ENCODE data around the gene ITGB6. TPM values are rescaled to one million over a fixed set of nuclear protein-coding genes. Genes with fewer than 3 reads are reported as not detected.
A peak's percentile ranks its signal among the peaks of the same experiment; 100 is the strongest.

The ITGB6 gene
- total and polyA plus RNA-seq, 3 donors from 2014 or later = 0.12 to 0.79 (median 0.18) TPM

GRCh38 chr2:160168878-160169277, 31.2 kb downstream of the ITGB6 start:
- TF ChIP-seq CTCF (IDR thresholded peaks at IDR 0.05) = no peak
- TF ChIP-seq POLR2A (IDR thresholded peaks at IDR 0.05) = no peak
- no peak overlapping the region for H3K27ac ChIP-seq
- DNase-seq = no peak
- 91 to 93% methylated on average over 3 of the region's 3 CpGs for WGBS, 2 donors
- no peaks in the 10 kb centered on the region for H3K9me3 ChIP-seq
- intact Hi-C loops (cut with DNase I; ENCODE audit: low total_unique reads) = no loop called here
- H3K4me1 ChIP-seq = peaks cover 8% of the 10 kb centered on the region
- no peaks in the 10 kb centered on the region for H3K27me3 ChIP-seq
- no peaks in the 10 kb centered on the region for H3K36me3 ChIP-seq (ENCODE audit: low read depth, missing control alignments)
- no peak overlapping the region for H3K4me3 ChIP-seq

DNA sequence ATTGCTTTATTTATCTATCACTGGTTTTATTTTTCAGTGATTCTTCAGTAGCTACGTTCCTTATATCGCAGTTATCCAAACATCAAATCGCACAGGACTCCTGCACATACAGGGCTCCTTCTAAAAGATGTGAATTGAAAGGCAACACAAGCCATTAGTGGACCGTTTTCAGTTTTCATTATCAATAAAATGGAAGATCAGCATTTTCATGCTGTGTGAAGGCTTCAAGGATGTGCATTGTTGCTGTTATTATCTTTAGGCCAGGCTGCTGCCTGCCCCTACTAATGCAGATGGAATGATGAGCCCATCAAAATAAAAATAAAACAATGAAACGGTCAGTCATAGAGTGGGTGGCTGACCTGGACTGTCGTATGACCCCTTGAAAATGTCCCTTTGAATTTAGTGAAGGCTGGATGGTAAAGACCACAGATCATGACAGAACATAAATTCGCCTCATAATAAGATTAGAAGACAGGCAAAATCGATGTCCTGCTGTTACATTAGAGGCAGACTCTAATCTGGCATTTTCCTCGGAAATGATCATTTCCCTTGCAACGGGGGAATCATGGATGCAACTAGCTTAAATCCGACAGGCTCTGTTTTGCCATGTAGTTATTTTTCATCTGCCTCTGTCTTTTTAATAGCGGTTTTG, 32.9 kb downstream of the ITGB6 start:
- no peak for DNase-seq
- no peak overlapping the region for H3K27ac ChIP-seq
- TF ChIP-seq POLR2A (IDR thresholded peaks at IDR 0.05) = no peak
- no peak for TF ChIP-seq CTCF (IDR thresholded peaks at IDR 0.05)

DNA sequence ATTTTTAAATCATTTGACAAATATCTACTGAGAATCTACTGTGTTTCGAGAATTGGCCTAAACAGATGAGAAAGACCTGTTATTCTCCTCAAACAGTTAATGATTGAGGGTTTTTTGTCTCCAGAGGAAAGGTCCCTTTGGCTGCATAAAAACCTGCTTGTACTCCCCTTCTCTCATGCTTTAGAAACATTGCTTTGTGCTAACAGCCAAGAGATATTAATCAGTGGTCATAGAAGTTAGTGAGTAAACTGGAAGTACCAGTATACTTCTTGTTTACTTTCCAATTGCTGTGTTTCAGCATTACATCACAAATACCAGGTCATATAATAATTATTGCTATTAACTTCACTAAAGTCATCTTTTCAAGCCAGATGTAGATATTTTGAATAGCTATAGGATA, 34.1 kb downstream of the ITGB6 start:
- no peak for DNase-seq
- no peak for TF ChIP-seq POLR2A (IDR thresholded peaks at IDR 0.05)
- no peak for TF ChIP-seq CTCF (IDR thresholded peaks at IDR 0.05)
- H3K27ac ChIP-seq = no peak overlapping the region

More for the DNA sequence above, 32.9 kb downstream of the ITGB6 start:
- intact Hi-C loops (cut with DNase I; ENCODE audit: low total_unique reads) = no loop called here
- 83 to 84% methylated on average over 12 of the region's 12 CpGs for WGBS, 2 donors
- Histone ChIP-seq H3K9me3 (no peaks in the 10 kb centered on the region), H3K27me3 (no peaks in the 10 kb centered on the region), H3K36me3 (ENCODE audit: low read depth, missing control alignments) (no peaks in the 10 kb centered on the region), H3K4me1 (peaks cover 8% of the 10 kb centered on the region), H3K4me3 (no peak overlapping the region)

DNA sequence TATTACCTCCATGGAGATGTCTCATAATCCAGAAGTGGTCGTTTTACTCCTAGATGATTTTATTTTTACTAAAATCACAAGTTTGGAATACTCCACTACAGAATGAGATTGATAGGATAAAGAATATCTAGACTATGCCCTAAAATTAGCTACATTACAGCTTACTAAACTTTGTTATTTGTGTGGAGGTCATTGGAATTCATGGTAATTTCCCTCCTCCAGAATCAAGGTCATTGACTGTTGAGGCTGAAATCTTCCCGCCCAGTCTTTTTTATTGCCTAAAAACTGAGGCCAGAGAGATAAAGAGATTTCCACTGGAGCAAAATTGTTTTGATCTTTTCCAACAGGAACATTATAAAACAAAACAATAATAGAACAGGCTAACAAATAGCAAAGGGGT, 35.0 kb downstream of the ITGB6 start:
- no peaks in the 10 kb centered on the region for H3K36me3 ChIP-seq (ENCODE audit: low read depth, missing control alignments)
- no peak overlapping the region for H3K4me3 ChIP-seq
- intact Hi-C loops (cut with DNase I; ENCODE audit: low total_unique reads) = no loop called here
- 28 to 38% methylated on average over 2 of the region's 2 CpGs for WGBS, 2 donors
- H3K27ac ChIP-seq = peak overlapping the region; percentile 28 to 57
- H3K9me3 ChIP-seq = no peaks in the 10 kb centered on the region
- no peak for DNase-seq
- H3K4me1 ChIP-seq = peaks cover 8% of the 10 kb centered on the region
- no peak for TF ChIP-seq POLR2A (IDR thresholded peaks at IDR 0.05)
- no peak for TF ChIP-seq CTCF (IDR thresholded peaks at IDR 0.05)
- H3K27me3 ChIP-seq = no peaks in the 10 kb centered on the region

More for the DNA sequence above, 34.1 kb downstream of the ITGB6 start:
- intact Hi-C loops (cut with DNase I; ENCODE audit: low total_unique reads) = no loop called here
- no peaks in the 10 kb centered on the region for H3K9me3 ChIP-seq
- no peaks in the 10 kb centered on the region for H3K27me3 ChIP-seq
- 85 to 92% methylated on average over 1 of the region's 1 CpG for WGBS, 2 donors
- H3K4me1 ChIP-seq = peaks cover 8% of the 10 kb centered on the region
- H3K4me3 ChIP-seq = no peak overlapping the region
- no peaks in the 10 kb centered on the region for H3K36me3 ChIP-seq (ENCODE audit: low read depth, missing control alignments)

Measured in testis (tissue), 3 donors.